Glutamatergic neuron (in vitro differentiated cells): ENCODE data around the gene GALNT13. TPM values are rescaled to one million over a fixed set of nuclear protein-coding genes. Genes with fewer than 3 reads are reported as not detected.

Source experiments
- DNase-seq: peaks from one replicate; pipeline ENCODE4 v3.0.0; 2022
- H3K27ac Mint-ChIP-seq: one replicate; pipeline ENCODE4 v1.8.0; 2020; ENCODE audit warnings: mild to moderate bottlenecking, mixed read lengths, inconsistent platforms; ENCODE audit not compliant: unreplicated experiment
- H3K27me3 Mint-ChIP-seq: one replicate; pipeline ENCODE4 v1.8.0; 2020; ENCODE audit warnings: mild to moderate bottlenecking, moderate library complexity, mixed read lengths, inconsistent platforms; ENCODE audit not compliant: unreplicated experiment
- H3K36me3 Mint-ChIP-seq: one replicate; pipeline ENCODE4 v1.8.0; 2020; ENCODE audit warnings: mild to moderate bottlenecking, mixed read lengths, inconsistent platforms; ENCODE audit not compliant: unreplicated experiment
- H3K4me1 Mint-ChIP-seq: one replicate; pipeline ENCODE4 v1.8.0; 2020; ENCODE audit warnings: mild to moderate bottlenecking, low read depth, mixed read lengths, inconsistent platforms; ENCODE audit not compliant: unreplicated experiment
- H3K4me3 Mint-ChIP-seq: one replicate; pipeline ENCODE4 v1.8.0; 2020; ENCODE audit warnings: mild to moderate bottlenecking, mixed read lengths, inconsistent platforms; ENCODE audit not compliant: unreplicated experiment
- H3K9me3 Mint-ChIP-seq: one replicate; pipeline ENCODE4 v1.8.0; 2020; ENCODE audit warnings: mild to moderate bottlenecking, moderate library complexity, mixed read lengths, inconsistent platforms; ENCODE audit not compliant: unreplicated experiment
- total RNA-seq: library from RNA; stranded (reverse); fragmentation: NEBNext Ultra II Directional; extraction: Animal tissue kit (Norgen Biotek cat#: 25700); gene quantifications from one replicate; pipeline ENCODE4 v1.2.1, GENCODE V29; 2021; ENCODE audit not compliant: unreplicated experiment
- TF ChIP-seq, protein P1 (sequence below): fragments of 200-600 bp; sonication (generic); IDR thresholded peaks from one replicate; pipeline ENCODE4 v1.5.0; 2021; ENCODE audit not compliant: partially characterized antibody, unreplicated experiment

GALNT13 gene
- total RNA-seq, 1 donor from 2014 or later, result 5.5 TPM

DNA sequence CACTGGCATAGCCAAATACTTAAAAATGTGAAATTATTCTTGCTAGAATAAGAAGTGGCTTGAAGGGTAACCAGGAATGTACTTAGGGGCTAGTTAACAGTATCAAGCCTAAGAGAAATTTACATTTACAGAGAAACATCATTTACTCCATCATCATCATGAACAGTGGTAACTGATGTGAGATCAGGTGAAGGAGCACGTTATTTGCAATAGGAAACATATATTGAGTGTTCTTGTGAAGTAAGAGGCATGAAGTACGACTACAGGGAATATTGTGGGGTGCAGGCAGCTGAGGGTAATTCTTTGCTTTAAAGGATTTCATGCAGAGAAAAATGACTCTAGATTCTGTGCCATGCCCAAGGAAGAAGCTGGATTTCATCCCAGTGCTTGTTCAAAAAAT lies 220.8 kb downstream of the GALNT13 start:
- TF ChIP-seq, protein P1, sequence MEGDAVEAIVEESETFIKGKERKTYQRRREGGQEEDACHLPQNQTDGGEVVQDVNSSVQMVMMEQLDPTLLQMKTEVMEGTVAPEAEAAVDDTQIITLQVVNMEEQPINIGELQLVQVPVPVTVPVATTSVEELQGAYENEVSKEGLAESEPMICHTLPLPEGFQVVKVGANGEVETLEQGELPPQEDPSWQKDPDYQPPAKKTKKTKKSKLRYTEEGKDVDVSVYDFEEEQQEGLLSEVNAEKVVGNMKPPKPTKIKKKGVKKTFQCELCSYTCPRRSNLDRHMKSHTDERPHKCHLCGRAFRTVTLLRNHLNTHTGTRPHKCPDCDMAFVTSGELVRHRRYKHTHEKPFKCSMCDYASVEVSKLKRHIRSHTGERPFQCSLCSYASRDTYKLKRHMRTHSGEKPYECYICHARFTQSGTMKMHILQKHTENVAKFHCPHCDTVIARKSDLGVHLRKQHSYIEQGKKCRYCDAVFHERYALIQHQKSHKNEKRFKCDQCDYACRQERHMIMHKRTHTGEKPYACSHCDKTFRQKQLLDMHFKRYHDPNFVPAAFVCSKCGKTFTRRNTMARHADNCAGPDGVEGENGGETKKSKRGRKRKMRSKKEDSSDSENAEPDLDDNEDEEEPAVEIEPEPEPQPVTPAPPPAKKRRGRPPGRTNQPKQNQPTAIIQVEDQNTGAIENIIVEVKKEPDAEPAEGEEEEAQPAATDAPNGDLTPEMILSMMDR, result no peak
- no peak for DNase-seq
- no peaks in the 10 kb centered on the region for H3K9me3 Mint-ChIP-seq
- no peak overlapping the region for H3K4me3 Mint-ChIP-seq
- H3K36me3 Mint-ChIP-seq, result no peaks in the 10 kb centered on the region
- no peaks in the 10 kb centered on the region for H3K27me3 Mint-ChIP-seq
- no peaks in the 10 kb centered on the region for H3K4me1 Mint-ChIP-seq
- no peak overlapping the region for H3K27ac Mint-ChIP-seq

DNA sequence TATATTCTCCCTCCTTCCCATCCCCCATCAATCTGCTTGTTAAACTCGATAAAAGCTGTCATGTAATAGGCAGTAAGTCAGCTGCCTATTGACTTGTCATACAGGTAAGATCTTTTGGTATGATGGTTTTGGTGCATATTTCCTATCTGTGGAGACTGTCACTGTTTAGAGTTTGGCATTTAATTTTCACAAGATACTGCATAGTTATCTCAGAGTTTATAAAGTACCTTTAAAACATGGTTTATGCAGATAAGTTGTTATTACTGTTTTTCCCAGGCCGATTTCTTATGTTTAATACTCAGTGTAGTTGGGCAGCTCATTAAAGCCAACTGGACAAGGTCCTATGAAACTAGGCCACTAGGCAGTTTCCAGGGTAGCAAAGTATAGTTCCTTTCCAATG lies 222.1 kb downstream of the GALNT13 start:
- no peak overlapping the region for H3K27ac Mint-ChIP-seq

DNA sequence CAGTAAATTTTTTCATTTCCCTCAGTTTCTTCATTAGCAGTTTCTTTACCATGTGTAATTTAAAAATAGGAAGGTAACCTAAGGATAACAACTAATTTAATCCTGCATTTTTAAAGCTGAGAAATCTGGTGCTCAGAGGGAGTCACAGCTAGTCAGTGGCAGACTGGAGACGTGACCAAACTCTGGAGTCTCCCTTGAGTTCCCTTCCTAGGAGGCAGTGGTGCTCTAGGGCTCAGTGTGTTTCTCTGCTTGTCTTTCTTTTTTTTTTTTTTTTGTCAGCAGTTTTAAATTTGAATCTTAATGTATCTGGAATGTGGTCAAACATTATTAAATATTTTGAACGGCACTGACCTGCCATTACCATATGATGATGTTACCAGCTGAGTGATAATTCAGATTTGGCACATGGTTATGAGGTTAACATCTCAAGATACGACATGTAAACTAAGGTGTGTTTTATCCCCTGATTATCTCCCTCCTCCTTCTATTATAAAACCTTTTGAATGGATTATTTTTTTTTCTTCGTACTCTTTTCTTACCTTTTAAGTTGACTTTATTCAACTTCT lies 226.2 kb downstream of the GALNT13 start:
- Mint-ChIP-seq H3K36me3 (no peaks in the 10 kb centered on the region), H3K9me3 (peaks cover 2% of the 10 kb centered on the region), H3K4me3 (no peak overlapping the region), H3K4me1 (no peaks in the 10 kb centered on the region), H3K27me3 (peaks cover 2% of the 10 kb centered on the region), H3K27ac (no peak overlapping the region)
- DNase-seq, result no peak
- TF ChIP-seq, protein P1, result no peak

More for the DNA sequence above, 222.1 kb downstream of the GALNT13 start:
- Mint-ChIP-seq H3K9me3 (no peaks in the 10 kb centered on the region), H3K36me3 (no peaks in the 10 kb centered on the region), H3K27me3 (no peaks in the 10 kb centered on the region), H3K4me3 (no peak overlapping the region), H3K4me1 (no peaks in the 10 kb centered on the region)
- TF ChIP-seq, protein P1, result no peak
- no peak for DNase-seq

DNA sequence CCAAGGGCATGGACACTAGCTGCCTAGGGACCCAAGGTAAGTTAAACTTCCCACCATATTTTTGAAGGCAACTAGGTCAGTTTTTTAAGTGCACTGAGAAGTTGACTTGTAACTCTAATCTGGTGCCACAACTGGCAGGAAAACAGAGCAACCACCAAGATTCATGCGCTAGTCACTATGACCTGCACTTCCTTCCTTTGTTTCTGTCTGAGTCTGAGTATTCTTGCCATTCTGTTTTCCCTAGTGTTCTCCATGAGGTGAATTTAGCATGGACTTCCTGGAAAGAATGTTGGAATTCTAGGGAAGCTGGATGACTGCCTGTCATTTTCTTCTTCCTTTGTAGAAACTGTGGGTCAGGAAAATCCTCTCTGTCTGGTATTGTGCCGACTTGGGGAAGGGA lies 249.0 kb downstream of the GALNT13 start:
- DNase-seq, result no peak
- Mint-ChIP-seq H3K27me3 (no peaks in the 10 kb centered on the region), H3K27ac (no peak overlapping the region), H3K36me3 (peaks cover 13% of the 10 kb centered on the region), H3K4me1 (no peaks in the 10 kb centered on the region), H3K4me3 (no peak overlapping the region), H3K9me3 (peaks cover 4% of the 10 kb centered on the region)
- TF ChIP-seq, protein P1, result no peak

DNA sequence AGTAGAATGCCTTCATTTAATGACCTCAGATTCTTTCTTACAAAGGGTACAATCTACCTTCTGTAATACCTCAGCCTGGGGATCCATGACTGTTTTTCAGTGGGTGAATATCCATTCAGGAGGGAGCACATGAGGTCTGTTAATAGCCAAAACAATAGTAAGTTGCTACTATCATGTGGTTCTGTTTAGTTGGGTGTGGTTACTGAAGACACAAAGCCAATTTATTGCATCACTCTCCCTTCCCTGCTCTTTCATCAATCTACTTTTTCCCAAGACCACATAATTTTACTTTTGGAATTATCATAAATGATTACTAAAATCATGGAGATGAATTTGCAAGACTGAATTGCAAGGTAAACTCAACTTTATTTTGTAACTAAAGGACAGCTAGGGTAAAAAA lies 254.2 kb downstream of the GALNT13 start:
- Mint-ChIP-seq H3K9me3 (peaks cover 2% of the 10 kb centered on the region), H3K4me1 (no peaks in the 10 kb centered on the region), H3K27me3 (no peaks in the 10 kb centered on the region), H3K27ac (no peak overlapping the region), H3K4me3 (no peak overlapping the region), H3K36me3 (no peaks in the 10 kb centered on the region)
- TF ChIP-seq, protein P1, result no peak
- no peak for DNase-seq
